Breast epithelium (tissue), 3 donors: Measurements from ENCODE around the gene PBRM1.

Experiments
- POLR2A ChIP-seq: fragments of 450-650 bp; IDR thresholded peaks from one replicate; pipeline ENCODE4 v1.6.1; 2016; ENCODE audit warnings: antibody characterized with exemption, mild to moderate bottlenecking, moderate library complexity
- POLR2AphosphoS5 ChIP-seq, 3 donors: sonication (generic); formaldehyde crosslinking; IDR thresholded peaks; one replicate each; pipeline ENCODE4 v1.6.1; 2017; ENCODE audit warnings: antibody characterized with exemption in 3 of 3
- TF ChIP-seq, protein P1 (sequence below), 3 donors: fragments of 450-650 bp; IDR thresholded peaks; one replicate each; pipeline ENCODE4 v1.5.1; 2016 to 2017; ENCODE audit warnings: antibody characterized with exemption in 3 of 3, mild to moderate bottlenecking in 3 of 3, moderate library complexity in 3 of 3

GRCh38 chr3:52697632-52697965 is 11.9 kb upstream of the PBRM1 start:
- TF ChIP-seq POLR2AphosphoS5 (IDR thresholded peaks at IDR 0.05) = no peak
- TF ChIP-seq, protein P1, sequence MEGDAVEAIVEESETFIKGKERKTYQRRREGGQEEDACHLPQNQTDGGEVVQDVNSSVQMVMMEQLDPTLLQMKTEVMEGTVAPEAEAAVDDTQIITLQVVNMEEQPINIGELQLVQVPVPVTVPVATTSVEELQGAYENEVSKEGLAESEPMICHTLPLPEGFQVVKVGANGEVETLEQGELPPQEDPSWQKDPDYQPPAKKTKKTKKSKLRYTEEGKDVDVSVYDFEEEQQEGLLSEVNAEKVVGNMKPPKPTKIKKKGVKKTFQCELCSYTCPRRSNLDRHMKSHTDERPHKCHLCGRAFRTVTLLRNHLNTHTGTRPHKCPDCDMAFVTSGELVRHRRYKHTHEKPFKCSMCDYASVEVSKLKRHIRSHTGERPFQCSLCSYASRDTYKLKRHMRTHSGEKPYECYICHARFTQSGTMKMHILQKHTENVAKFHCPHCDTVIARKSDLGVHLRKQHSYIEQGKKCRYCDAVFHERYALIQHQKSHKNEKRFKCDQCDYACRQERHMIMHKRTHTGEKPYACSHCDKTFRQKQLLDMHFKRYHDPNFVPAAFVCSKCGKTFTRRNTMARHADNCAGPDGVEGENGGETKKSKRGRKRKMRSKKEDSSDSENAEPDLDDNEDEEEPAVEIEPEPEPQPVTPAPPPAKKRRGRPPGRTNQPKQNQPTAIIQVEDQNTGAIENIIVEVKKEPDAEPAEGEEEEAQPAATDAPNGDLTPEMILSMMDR (IDR thresholded peaks at IDR 0.05) = no peak
- TF ChIP-seq POLR2A = no peak
